ENCODE results near the gene DHCR24. TPM values are rescaled to one million over a fixed set of nuclear protein-coding genes. Genes with fewer than 3 reads are reported as not detected.

Gene DHCR24
- total and polyA plus RNA-seq, 2 of the 13 experiments (the other 11 are each of a cell fraction or from before 2014, with no cell fraction given): 374 to 448 TPM

- no peak for TF ChIP-seq HNF1A (IDR thresholded peaks at IDR 0.05; ENCODE audit: low read depth)
- no peak for TF ChIP-seq HNF1A (CRISPR knock-in tag; IDR thresholded peaks at IDR 0.05; ENCODE audit: borderline replicate concordance)
- TF ChIP-seq FOXK1 (CRISPR knock-in tag; IDR thresholded peaks at IDR 0.05; ENCODE audit: borderline replicate concordance, low read depth): no peak
- TF ChIP-seq HOXA3 (CRISPR knock-in tag; IDR thresholded peaks at IDR 0.05): no peak
- no peak for TF ChIP-seq ZNF609 (CRISPR knock-in tag; IDR thresholded peaks at IDR 0.05; ENCODE audit: borderline replicate concordance)
- TF ChIP-seq ZNF724P (CRISPR knock-in tag; IDR thresholded peaks at IDR 0.05; ENCODE audit: borderline replicate concordance): no peak
- TF ChIP-seq RARA (CRISPR knock-in tag; IDR thresholded peaks at IDR 0.05): no peak
These were observed 49.8 kb upstream of the DHCR24 start (continued) for GRCh38 chr1:54936791-54937190.

All from HepG2 (cell line).